GM21619 (cell line): ENCODE measurements around the gene LRP3.

Experiments
- ATAC-seq: cut with Tn5 transposase; IDR thresholded peaks from one replicate; pipeline ENCODE4 v1.9.1; 2021; ENCODE audit not compliant: unreplicated experiment

The LRP3 gene

DNA sequence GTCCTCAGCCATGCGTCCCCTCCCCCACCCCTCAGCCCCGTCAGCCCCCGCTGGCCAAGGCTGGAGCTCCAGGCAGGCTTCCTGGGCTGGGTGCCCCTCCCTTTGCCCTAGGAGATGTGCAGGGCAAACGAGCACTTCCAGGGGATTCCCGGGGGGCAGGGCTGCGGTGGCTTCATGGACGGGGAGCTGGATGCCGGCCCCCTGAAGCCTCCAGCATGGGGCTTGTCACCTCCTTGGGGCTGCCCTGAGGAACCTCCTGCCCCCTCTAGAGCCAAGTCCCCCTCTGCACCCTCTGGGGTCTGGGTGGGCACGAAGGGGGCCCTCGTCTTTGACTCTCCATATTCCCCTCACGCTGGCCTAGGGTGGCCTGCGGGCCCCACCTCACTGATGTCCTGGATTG lies 56.9 kb downstream of the LRP3 start:
- ATAC-seq: no peak

DNA sequence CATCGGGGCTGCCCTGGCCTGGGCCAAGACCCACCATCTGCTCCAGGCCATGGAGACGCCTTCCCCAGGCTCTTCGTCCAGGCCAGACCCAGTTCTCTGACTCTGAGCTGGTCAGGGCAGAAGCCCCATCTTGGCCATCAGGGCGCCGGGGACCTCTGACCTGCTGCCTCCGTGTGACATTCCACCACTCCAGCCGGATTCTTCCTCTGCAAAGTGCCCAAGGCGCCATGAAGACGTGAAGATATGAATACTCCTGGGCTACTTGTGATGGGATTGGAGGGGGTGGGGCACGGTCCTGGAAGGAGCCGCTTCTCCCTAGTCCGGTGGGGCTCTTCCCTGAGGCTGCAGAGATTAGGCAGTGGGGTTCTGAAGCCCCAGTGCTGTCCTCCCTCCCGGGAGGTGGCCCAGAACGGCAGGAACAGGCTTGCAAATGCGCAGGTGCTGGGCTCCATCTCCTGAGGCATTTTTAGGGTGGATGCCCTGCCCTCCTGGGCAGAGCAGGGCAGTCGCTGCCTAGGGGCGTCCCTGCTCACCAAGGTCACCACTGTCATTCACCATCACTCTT lies 57.5 kb downstream of the LRP3 start:
- ATAC-seq: no peak

DNA sequence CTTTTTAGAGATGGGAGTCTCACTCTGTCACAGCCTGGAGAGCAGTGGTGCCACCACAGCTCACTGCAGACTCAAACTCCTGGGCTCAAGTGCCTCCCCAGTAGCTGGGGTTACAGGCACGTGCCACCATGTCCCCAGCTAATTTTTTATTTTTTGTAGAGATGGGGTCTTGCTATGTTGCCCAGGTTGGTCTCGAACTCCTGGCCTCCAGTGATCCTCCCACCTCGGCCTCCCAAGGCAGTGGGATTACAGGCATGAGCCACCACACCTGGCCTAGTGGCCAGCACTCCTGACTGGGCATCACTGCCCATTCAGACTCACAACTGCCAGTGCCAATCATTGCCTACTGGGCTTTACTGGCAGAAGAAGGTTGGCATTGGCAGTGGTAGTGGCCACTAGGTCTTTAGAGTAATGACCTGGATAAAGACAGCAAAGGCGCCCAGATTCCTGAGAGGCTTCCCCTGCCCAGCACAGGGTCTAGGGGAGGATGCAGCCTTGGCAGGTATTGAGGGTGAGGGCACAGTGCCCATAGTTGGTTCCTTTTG lies 58.4 kb downstream of the LRP3 start:
- ATAC-seq: no peak

DNA sequence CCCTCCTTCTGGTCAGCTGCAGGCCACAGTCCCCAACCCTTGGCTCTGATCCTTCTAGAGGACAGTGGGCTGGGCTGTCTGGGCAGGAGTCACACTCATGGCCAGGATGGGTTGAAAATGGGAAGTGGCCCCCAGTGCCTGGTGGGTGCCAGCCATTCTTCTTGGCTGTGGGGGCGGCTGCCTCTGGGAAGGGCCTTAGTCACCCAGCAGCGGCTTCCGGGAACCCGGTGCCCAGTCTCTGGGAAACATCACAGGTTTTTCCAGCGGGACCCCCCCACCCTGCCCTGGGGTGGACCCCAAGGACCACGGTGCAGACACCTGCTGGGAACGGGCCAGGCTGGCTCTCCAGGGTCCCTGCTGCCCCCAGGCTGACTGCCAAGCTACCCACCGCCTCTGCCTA lies 58.8 kb downstream of the LRP3 start:
- ATAC-seq: no peak

- ATAC-seq: no peak
Observed at GRCh38 chr19:33254245-33254824, 60.2 kb downstream of the LRP3 start.

DNA sequence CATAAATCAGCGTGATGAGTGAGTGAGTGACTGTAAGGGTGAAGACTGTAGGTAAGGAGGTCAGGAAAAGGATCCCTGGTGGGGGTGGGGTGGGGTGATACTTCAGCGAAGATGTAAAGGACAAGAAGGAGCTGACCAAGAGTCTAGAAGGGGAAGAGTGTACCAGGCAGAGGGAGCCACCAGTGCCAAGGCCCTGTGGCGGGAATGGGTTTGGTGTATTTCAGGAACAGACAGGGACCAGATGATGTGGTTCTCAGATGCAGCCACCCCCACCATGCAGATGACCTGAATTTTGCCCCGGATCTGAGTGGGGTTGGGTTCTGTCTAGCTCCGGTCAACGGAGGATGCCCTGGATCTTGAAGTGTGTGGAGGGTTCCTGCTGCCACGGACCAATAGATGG lies 61.7 kb downstream of the LRP3 start:
- ATAC-seq: no peak

DNA sequence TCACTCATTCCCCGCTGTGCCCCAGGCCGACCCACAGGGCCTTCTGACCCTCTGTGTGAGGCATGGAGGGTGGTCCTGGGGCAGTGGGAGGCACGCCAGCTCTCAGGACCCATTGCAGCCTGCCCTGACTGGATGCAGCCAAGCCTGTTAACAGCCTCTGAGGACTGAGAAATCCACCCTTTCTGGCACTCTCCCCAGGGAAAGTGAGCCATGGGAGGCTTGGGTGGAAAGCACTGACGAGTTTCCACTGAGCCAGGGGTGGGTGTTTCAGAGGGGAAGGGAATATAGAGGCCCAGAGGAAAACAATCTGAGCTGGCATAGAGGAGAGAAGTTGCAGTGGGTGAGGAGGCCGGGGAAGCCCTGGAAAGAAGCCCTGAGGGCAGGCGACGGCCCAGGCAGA lies 62.1 kb downstream of the LRP3 start:
- no peak for ATAC-seq

- ATAC-seq: no peak
Observed at GRCh38 chr19:33257828-33258227, 63.7 kb downstream of the LRP3 start.
